BJ (cell line): ENCODE results near the gene USP49. TPM values are rescaled to one million over a fixed set of nuclear protein-coding genes. Genes with fewer than 3 reads are reported as not detected.

Source experiments
- CTCF ChIA-PET: fragments of 350-600 bp; formaldehyde crosslinking; extraction: SDS; loops from one replicate; lab custom pipeline; 2021; ENCODE audit warnings: antibody characterized with exemption, inconsistent platforms; lab: Yijun Ruan, JAX
- POLR2A ChIA-PET: fragments of 300-600 bp; sonication (Branson Sonifier 250); formaldehyde crosslinking; extraction: SDS; loops from one replicate; lab custom pipeline; 2021; ENCODE audit warnings: antibody characterized with exemption; lab: Charles Lee
- DNase-seq: peaks from one replicate; pipeline ENCODE4 v3.0.0-alpha.2; 2011; ENCODE audit warnings: low read depth
- H3K27me3 ChIP-seq: 2 replicates; pipeline ENCODE4 v1.6.0; 2011; ENCODE audit warnings: low read length; ENCODE audit not compliant: control insufficient read depth, insufficient read depth
- H3K36me3 ChIP-seq: 2 replicates; pipeline ENCODE4 v1.5.1; 2011; ENCODE audit warnings: low read length; ENCODE audit not compliant: control insufficient read depth, insufficient read depth
- H3K4me3 ChIP-seq: 2 replicates; pipeline ENCODE4 v1.5.1; 2011; ENCODE audit warnings: low read depth, mild to moderate bottlenecking, control low read depth, low read length
- polyA plus RNA-seq: library from polyadenylated mRNA; depleted of rRNA; stranded (reverse); fragments of >200 nt; gene quantifications from 2 replicates; pipeline ENCODE4 v1.2.3, GENCODE V29; 2011
- TF ChIP-seq, protein P1 (sequence below): IDR thresholded peaks from 2 replicates; pipeline ENCODE4 v1.5.1; 2011; ENCODE audit warnings: low read depth, mild to moderate bottlenecking, control low read depth, inconsistent platforms, low read length, moderate library complexity; ENCODE audit not compliant: insufficient read depth

Gene USP49
- polyA plus RNA-seq, 1 experiment, result 1.6 TPM

DNA sequence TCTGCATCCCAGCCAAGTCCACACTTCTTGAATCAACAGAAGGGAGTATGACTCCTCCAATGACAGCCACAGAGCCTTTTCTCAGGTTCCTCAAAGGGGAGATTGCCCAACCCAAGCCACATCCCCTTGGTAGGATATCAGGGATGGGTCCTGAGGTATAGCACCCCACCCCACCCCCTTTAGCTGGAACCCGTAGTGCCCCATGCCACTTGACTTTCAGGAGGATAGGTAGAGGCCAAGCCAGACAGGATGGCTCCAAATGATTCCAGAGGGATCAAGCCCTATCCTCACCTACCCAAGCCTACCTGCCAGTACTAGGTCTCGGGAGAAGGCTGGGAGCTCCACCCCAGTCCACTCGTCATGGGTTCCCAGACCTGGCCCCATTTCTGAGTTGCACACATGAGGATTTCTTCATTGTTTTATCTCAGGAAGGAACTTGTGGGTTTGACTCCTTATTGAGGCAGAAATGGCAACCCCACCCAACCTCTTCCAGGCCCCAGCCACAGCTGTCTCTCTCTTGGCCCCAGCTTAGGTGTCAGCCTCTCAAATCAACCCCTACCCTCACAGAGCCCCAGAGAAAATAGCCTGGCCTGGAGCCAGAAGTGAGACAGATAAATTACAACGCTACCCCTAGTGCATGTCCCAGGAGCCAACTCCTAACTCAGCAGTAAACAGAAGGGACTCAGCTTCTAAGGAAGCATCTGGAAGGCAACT, 42.8 kb upstream of the USP49 start:
- TF ChIP-seq, protein P1, sequence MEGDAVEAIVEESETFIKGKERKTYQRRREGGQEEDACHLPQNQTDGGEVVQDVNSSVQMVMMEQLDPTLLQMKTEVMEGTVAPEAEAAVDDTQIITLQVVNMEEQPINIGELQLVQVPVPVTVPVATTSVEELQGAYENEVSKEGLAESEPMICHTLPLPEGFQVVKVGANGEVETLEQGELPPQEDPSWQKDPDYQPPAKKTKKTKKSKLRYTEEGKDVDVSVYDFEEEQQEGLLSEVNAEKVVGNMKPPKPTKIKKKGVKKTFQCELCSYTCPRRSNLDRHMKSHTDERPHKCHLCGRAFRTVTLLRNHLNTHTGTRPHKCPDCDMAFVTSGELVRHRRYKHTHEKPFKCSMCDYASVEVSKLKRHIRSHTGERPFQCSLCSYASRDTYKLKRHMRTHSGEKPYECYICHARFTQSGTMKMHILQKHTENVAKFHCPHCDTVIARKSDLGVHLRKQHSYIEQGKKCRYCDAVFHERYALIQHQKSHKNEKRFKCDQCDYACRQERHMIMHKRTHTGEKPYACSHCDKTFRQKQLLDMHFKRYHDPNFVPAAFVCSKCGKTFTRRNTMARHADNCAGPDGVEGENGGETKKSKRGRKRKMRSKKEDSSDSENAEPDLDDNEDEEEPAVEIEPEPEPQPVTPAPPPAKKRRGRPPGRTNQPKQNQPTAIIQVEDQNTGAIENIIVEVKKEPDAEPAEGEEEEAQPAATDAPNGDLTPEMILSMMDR, result no peak
- DNase-seq, result no peak
- POLR2A ChIA-PET, result no interaction called here
- H3K27me3 ChIP-seq, result no peaks in the 10 kb centered on the region
- no peak overlapping the region for H3K4me3 ChIP-seq
- peaks cover 14% of the 10 kb centered on the region for H3K36me3 ChIP-seq
- CTCF ChIA-PET, result interaction anchor here (0.9 to 10.5 kb wide), 8 partner anchors 10 to 152 kb away, joined by 3 to 152 read pairs (median 12); partner anchors contain the start of genes BYSL, MED20, TAF8 and TOMM6

DNA sequence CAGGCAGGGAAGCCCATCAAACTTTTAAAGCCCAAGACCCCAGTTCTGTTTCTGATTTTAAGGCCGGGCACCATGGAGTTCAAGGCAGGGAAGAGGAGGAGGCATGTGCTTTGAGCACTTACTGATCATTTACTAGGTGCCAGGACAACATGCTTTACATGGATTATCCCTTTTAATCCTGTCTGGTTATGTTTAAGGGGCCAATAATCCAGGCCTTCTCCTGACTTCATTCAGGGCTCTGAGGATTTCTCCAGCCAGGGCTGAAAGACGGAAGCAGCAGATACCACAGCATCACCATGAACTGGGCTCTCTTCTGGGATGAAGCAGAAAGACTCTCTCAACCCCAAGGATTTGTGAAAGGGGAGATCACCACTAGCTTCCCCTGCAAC, 42.3 kb upstream of the USP49 start:
- no peak for DNase-seq
- Histone ChIP-seq H3K36me3 (peaks cover 19% of the 10 kb centered on the region), H3K27me3 (no peaks in the 10 kb centered on the region), H3K4me3 (no peak overlapping the region)
- TF ChIP-seq, protein P1, result no peak
- ChIA-PET POLR2A (no interaction called here), CTCF (interaction anchor here (0.9 to 10.5 kb wide), 7 partner anchors 10 to 151 kb away, joined by 3 to 152 read pairs (median 9); partner anchors contain the start of genes BYSL, MED20 and TAF8)

DNA sequence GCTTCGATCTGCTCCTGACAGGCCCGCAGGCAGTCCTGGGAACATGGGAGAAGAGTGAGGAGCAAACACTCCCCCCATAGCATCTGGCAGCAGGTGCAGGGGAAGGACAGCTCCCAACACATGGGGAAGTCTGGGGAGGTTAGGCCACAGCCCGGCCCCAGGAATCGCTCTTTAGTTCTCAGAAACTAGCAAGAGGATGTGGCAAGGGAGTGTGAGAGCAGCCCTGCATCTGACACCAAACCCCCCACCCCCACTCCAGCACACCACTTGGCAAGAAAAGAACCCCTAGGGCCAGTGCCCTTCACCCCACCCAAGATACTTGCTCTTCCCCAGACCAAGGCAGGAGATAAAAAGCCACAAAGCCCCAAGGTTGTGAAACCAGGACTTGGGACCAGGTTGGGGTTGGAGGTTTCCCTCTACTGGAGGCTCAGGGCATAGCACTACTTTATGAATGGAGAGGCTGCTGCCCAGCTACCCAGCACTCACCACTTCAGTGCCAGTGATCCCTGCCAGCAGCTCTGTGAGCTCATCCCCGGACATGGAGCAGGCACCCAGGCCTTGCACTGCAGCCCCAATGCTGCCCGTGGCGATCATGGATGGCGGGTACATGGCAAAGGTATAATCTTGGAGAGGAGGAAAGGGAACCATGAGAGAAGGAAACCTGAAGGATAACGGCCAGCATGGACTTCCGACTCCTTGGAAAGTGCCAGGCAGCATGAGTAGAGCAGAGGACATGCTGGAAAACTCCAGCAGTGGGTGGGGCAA, 41.1 kb upstream of the USP49 start:
- H3K4me3 ChIP-seq, result no peak overlapping the region
- ChIA-PET CTCF (interaction anchor here (0.6 to 10.5 kb wide), 11 partner anchors 8 to 149 kb away, joined by 3 to 152 read pairs (median 6); partner anchors contain the start of genes BYSL, MED20, TAF8 and TOMM6), POLR2A (no interaction called here)
- H3K27me3 ChIP-seq, result no peaks in the 10 kb centered on the region
- TF ChIP-seq, protein P1, result peak; percentile 98
- DNase-seq, result peak; percentile 64
- H3K36me3 ChIP-seq, result peaks cover 26% of the 10 kb centered on the region

DNA sequence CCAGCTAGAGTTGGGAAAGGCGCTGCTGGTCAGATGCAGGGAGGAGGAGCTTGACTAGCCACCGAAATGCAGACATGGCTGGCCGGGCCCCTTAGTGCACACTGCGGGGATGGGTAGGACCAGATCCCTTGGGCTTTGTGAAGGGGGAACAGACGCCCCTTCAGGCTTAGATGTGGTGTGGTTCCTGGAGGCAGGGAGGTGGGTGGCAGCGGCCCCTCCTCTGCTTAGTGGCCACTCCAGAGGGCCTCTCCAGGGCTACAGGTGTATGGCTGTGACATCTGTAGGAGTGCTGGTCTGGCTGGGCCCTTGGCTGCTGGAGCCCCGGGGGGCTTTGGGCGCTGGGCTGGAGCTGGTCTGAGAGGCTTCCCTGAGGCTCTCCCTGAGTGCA, 40.5 kb upstream of the USP49 start:
- TF ChIP-seq, protein P1, result no peak
- peaks cover 31% of the 10 kb centered on the region for H3K36me3 ChIP-seq
- no peaks in the 10 kb centered on the region for H3K27me3 ChIP-seq
- CTCF ChIA-PET, result interaction anchor here (1.1 to 10.5 kb wide), 9 partner anchors 8 to 149 kb away, joined by 3 to 152 read pairs (median 9); partner anchors contain the start of genes BYSL, MED20, TAF8 and TOMM6
- no peak for DNase-seq
- POLR2A ChIA-PET, result interaction anchor here (0.6 kb wide), 1 partner anchor 9 kb away, joined by 4 read pairs; no protein-coding TSS in a partner anchor
- H3K4me3 ChIP-seq, result no peak overlapping the region

- H3K36me3 ChIP-seq, result peaks cover 34% of the 10 kb centered on the region
- ChIA-PET POLR2A (interaction anchor here (0.6 kb wide), 1 partner anchor 8 kb away, joined by 4 read pairs; no protein-coding TSS in a partner anchor), CTCF (interaction anchor here (1.1 to 10.5 kb wide), 8 partner anchors 7 to 148 kb away, joined by 3 to 152 read pairs (median 15); partner anchors contain the start of genes BYSL, MED20, TAF8 and TOMM6)
Observed at GRCh38 chr6:41935193-41935574, 40.0 kb upstream of the USP49 start.

More at GRCh38 chr6:41935193-41935574, 40.0 kb upstream of the USP49 start:
- no peak for DNase-seq
- no peak overlapping the region for H3K4me3 ChIP-seq
- H3K27me3 ChIP-seq, result no peaks in the 10 kb centered on the region
- TF ChIP-seq, protein P1, result no peak
